ENCODE data around the gene TNFRSF17.

Gene TNFRSF17

GRCh38 chr16:12009462-12009861 is 44.5 kb downstream of the TNFRSF17 start:
- no peak for DNase-seq

- DNase-seq: no peak
Measured at GRCh38 chr16:12009922-12010321, 44.9 kb downstream of the TNFRSF17 start.

- no peak for DNase-seq
Measured at GRCh38 chr16:12010388-12011251, 45.6 kb downstream of the TNFRSF17 start.

- DNase-seq: no peak
Measured at GRCh38 chr16:12011565-12011964, 46.6 kb downstream of the TNFRSF17 start.

- no peak for DNase-seq
Measured at GRCh38 chr16:12016291-12016947, 51.4 kb downstream of the TNFRSF17 start.

- DNase-seq: no peak
Measured at GRCh38 chr16:12017558-12017957, 52.5 kb downstream of the TNFRSF17 start.
